Esophagus muscularis mucosa (tissue), 4 donors: ENCODE results near the gene LGR5.

ENCODE experiments used
- EP300 ChIP-seq: sonication (generic); formaldehyde crosslinking; IDR thresholded peaks from one replicate; pipeline ENCODE4 v1.6.1; 2017; ENCODE audit warnings: antibody characterized with exemption
- POLR2A ChIP-seq: fragments of 450-650 bp; IDR thresholded peaks from one replicate; pipeline ENCODE4 v1.6.1; 2017; ENCODE audit warnings: antibody characterized with exemption, moderate library complexity, mild to moderate bottlenecking, low read depth
- POLR2AphosphoS5 ChIP-seq, 2 donors: sonication (generic); formaldehyde crosslinking; IDR thresholded peaks; one replicate each; pipeline ENCODE4 v1.6.1; 2017; ENCODE audit warnings: antibody characterized with exemption in 2 of 2
- TF ChIP-seq, protein P1 (sequence below), 3 experiments: fragments of 200-600 bp in 2 of 3; fragments of 450-650 bp in 1 of 3; sonication (generic) in 2 of 3; IDR thresholded peaks; one replicate each; pipeline ENCODE4 v1.5.1; 2017 to 2019; ENCODE audit warnings: antibody characterized with exemption in 3 of 3, mild to moderate bottlenecking in 2 of 3, moderate library complexity in 1 of 3

DNA sequence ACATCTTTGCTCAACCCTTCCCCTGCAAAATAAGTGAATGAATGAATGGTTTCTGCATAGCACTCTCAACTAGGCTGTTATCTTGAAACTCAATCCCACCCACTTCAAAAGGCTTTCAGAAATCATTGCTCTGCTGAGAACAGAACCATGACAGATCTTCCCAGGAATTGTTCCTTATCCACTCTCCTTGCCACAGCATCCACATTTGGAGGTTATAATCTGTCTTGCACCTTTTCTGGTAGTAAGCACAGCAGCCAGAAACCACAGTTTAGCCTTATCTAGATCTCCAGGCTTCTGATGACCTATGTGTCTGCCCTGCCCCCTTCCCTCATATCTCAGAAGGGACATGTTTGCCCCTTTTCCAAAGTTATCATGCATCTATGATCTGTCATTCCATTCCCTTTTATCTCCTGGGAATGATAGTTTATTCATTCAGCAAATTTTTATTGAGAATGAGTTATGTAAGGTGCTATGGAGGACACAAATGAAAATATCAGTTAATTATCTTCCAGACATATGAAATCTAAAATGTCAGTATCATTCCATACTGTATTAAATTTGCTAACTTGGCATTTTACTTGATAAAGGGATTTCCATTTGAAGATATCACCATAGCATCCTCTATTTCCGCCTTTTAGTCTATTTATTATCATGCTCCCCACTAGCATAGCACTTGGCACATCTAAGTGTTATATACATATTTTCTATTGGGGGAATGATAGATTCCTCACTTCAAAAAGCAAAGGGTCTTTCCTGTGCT is 21.4 kb downstream of the LGR5 start:
- TF ChIP-seq, protein P1, sequence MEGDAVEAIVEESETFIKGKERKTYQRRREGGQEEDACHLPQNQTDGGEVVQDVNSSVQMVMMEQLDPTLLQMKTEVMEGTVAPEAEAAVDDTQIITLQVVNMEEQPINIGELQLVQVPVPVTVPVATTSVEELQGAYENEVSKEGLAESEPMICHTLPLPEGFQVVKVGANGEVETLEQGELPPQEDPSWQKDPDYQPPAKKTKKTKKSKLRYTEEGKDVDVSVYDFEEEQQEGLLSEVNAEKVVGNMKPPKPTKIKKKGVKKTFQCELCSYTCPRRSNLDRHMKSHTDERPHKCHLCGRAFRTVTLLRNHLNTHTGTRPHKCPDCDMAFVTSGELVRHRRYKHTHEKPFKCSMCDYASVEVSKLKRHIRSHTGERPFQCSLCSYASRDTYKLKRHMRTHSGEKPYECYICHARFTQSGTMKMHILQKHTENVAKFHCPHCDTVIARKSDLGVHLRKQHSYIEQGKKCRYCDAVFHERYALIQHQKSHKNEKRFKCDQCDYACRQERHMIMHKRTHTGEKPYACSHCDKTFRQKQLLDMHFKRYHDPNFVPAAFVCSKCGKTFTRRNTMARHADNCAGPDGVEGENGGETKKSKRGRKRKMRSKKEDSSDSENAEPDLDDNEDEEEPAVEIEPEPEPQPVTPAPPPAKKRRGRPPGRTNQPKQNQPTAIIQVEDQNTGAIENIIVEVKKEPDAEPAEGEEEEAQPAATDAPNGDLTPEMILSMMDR (IDR thresholded peaks at IDR 0.05), result no peak
- TF ChIP-seq EP300 (no peak), POLR2AphosphoS5 (IDR thresholded peaks at IDR 0.05) (no peak), POLR2A (no peak)
